ENCODE data around the gene DEDD.
A peak's percentile ranks its signal among the peaks of the same experiment; 100 is the strongest.
"Not testable (repeated sequence)": the region's sequence is repeated elsewhere in the genome, so short reads cannot be mapped to it uniquely, and the experiment has no call there.

DEDD gene

GRCh38 chr1:161121042-161121650 lies 11.3 kb downstream of the DEDD start:
- no peak for DNase-seq (ENCODE audit: low spot score in 2 of 2)
- Mint-ChIP-seq H3K36me3 (peaks cover 84% of the 10 kb centered on the region), H3K9me3 (no peaks in the 10 kb centered on the region)

GRCh38 chr1:161119092-161119903 lies 13.2 kb downstream of the DEDD start:
- DNase-seq (ENCODE audit: low spot score in 2 of 2) (peak in 1 of 2 donors; percentile 74), ATAC-seq (peak; percentile 73)
- peak overlapping the region; percentile 96 for H3K4me3 Mint-ChIP-seq
- no peaks in the 10 kb centered on the region for H3K9me3 Mint-ChIP-seq
- peaks cover 36% of the 10 kb centered on the region for H3K4me1 Mint-ChIP-seq
- H3K36me3 Mint-ChIP-seq: peaks cover 81% of the 10 kb centered on the region
- peak overlapping the region; percentile 97 for H3K27ac Mint-ChIP-seq

More at GRCh38 chr1:161121042-161121650, 11.3 kb downstream of the DEDD start:
- no peak for ATAC-seq
- peak overlapping the region; percentile 76 for H3K27ac Mint-ChIP-seq
- peaks cover 30% of the 10 kb centered on the region for H3K4me1 Mint-ChIP-seq
- H3K4me3 Mint-ChIP-seq: no peak overlapping the region

- H3K9me3 Mint-ChIP-seq: no peaks in the 10 kb centered on the region
- peaks cover 81% of the 10 kb centered on the region for H3K36me3 Mint-ChIP-seq
- H3K4me1 Mint-ChIP-seq: peaks cover 50% of the 10 kb centered on the region
- peak within 1 kb of the TSS; percentile 96 for H3K4me3 Mint-ChIP-seq
- peak; percentile 80 for ATAC-seq
- peak; percentile 84 to 93 for DNase-seq (ENCODE audit: low spot score in 2 of 2)
- H3K27ac Mint-ChIP-seq: peak within 1 kb of the TSS; percentile 97
These were observed 14.5 kb downstream of the DEDD start, which contains the start of the genes NIT1 and PFDN2 for GRCh38 chr1:161117759-161118581. TSS of gene NIT1 (plus strand) at chr1:161118105. CDS start at chr1:161118177, 72 bp downstream. TSS of gene PFDN2 (minus strand) at chr1:161118037. CDS start at chr1:161118026, 11 bp downstream.

GRCh38 chr1:161115961-161116360 lies 16.5 kb downstream of the DEDD start:
- Mint-ChIP-seq H3K4me3 (peak overlapping the region; percentile 96), H3K36me3 (peaks cover 71% of the 10 kb centered on the region), H3K27ac (peak overlapping the region; percentile 73), H3K4me1 (peaks cover 57% of the 10 kb centered on the region)
- ATAC-seq; DNase-seq (ENCODE audit: low spot score in 2 of 2); H3K9me3 Mint-ChIP-seq: not testable (repeated sequence)

- Mint-ChIP-seq H3K4me1 (peaks cover 54% of the 10 kb centered on the region), H3K4me3 (peak overlapping the region; percentile 96), H3K27ac (peak overlapping the region; percentile 73), H3K36me3 (peaks cover 70% of the 10 kb centered on the region), H3K9me3 (no peaks in the 10 kb centered on the region)
- DNase-seq (ENCODE audit: low spot score in 2 of 2) (no peak), ATAC-seq (peak; percentile 83)
These were observed 17.2 kb downstream of the DEDD start for GRCh38 chr1:161115132-161115711.

GRCh38 chr1:161114556-161114955 lies 17.9 kb downstream of the DEDD start:
- Mint-ChIP-seq H3K4me3 (no peak overlapping the region), H3K4me1 (peaks cover 48% of the 10 kb centered on the region), H3K36me3 (peaks cover 70% of the 10 kb centered on the region), H3K27ac (peak overlapping the region; percentile 73), H3K9me3 (no peaks in the 10 kb centered on the region)
- no peak for ATAC-seq
- no peak for DNase-seq (ENCODE audit: low spot score in 2 of 2)

GRCh38 chr1:161113915-161114314 lies 18.6 kb downstream of the DEDD start:
- no peak for DNase-seq (ENCODE audit: low spot score in 2 of 2)
- Mint-ChIP-seq H3K4me1 (peaks cover 41% of the 10 kb centered on the region), H3K4me3 (no peak overlapping the region), H3K36me3 (peaks cover 70% of the 10 kb centered on the region), H3K9me3 (no peaks in the 10 kb centered on the region), H3K27ac (peak overlapping the region; percentile 73)
- no peak for ATAC-seq

GRCh38 chr1:161111527-161111926 lies 20.9 kb downstream of the DEDD start:
- H3K4me3 Mint-ChIP-seq: no peak overlapping the region
- ATAC-seq (no peak), DNase-seq (ENCODE audit: low spot score in 2 of 2) (no peak)
- H3K4me1 Mint-ChIP-seq: peaks cover 38% of the 10 kb centered on the region
- peaks cover 77% of the 10 kb centered on the region for H3K36me3 Mint-ChIP-seq
- H3K9me3 Mint-ChIP-seq: no peaks in the 10 kb centered on the region
- no peak overlapping the region for H3K27ac Mint-ChIP-seq

- H3K27ac Mint-ChIP-seq: no peak overlapping the region
- peaks cover 38% of the 10 kb centered on the region for H3K4me1 Mint-ChIP-seq
- peaks cover 81% of the 10 kb centered on the region for H3K36me3 Mint-ChIP-seq
- H3K9me3 Mint-ChIP-seq: no peaks in the 10 kb centered on the region
- no peak overlapping the region for H3K4me3 Mint-ChIP-seq
- DNase-seq (ENCODE audit: low spot score in 2 of 2) (no peak), ATAC-seq (no peak)
These were observed 21.4 kb downstream of the DEDD start for GRCh38 chr1:161111117-161111516.

GRCh38 chr1:161106431-161106830 lies 26.0 kb downstream of the DEDD start:
- no peak overlapping the region for H3K27ac Mint-ChIP-seq
- no peak overlapping the region for H3K4me3 Mint-ChIP-seq
- H3K4me1 Mint-ChIP-seq: peaks cover 24% of the 10 kb centered on the region
- ATAC-seq: no peak
- H3K9me3 Mint-ChIP-seq: no peaks in the 10 kb centered on the region
- H3K36me3 Mint-ChIP-seq: peaks cover 88% of the 10 kb centered on the region
- DNase-seq (ENCODE audit: low spot score in 2 of 2): no peak

GRCh38 chr1:161100556-161100955 lies 31.9 kb downstream of the DEDD start:
- no peak overlapping the region for H3K27ac Mint-ChIP-seq
- DNase-seq (ENCODE audit: low spot score in 2 of 2): no peak
- no peak overlapping the region for H3K4me3 Mint-ChIP-seq
- ATAC-seq: no peak
- H3K4me1 Mint-ChIP-seq: peaks cover 43% of the 10 kb centered on the region
- H3K36me3 Mint-ChIP-seq: peaks cover 85% of the 10 kb centered on the region
- H3K9me3 Mint-ChIP-seq: no peaks in the 10 kb centered on the region

- Mint-ChIP-seq H3K36me3 (peaks cover 73% of the 10 kb centered on the region), H3K27ac (peak overlapping the region; percentile 35), H3K4me3 (peak overlapping the region; percentile 78), H3K9me3 (no peaks in the 10 kb centered on the region), H3K4me1 (peaks cover 48% of the 10 kb centered on the region)
- no peak for DNase-seq (ENCODE audit: low spot score in 2 of 2)
- ATAC-seq: no peak
These were observed 33.2 kb downstream of the DEDD start for GRCh38 chr1:161099090-161099802.

- DNase-seq (ENCODE audit: low spot score in 2 of 2): peak; percentile 37 to 90
- peak; percentile 79 for ATAC-seq
- Mint-ChIP-seq H3K9me3 (no peaks in the 10 kb centered on the region), H3K4me3 (peak within 1 kb of the TSS; percentile 78), H3K4me1 (peaks cover 51% of the 10 kb centered on the region), H3K27ac (peak within 1 kb of the TSS; percentile 84), H3K36me3 (peaks cover 68% of the 10 kb centered on the region)
These were observed 34.0 kb downstream of the DEDD start, which contains the start of gene KLHDC9 for GRCh38 chr1:161098210-161099068. TSS of gene KLHDC9 (plus strand) at chr1:161098361. CDS start at chr1:161098536, 175 bp downstream.

Data from stimulated activated effector memory CD8-positive, alpha-beta T cell treated with anti-CD3 and anti-CD28 coated beads, Interleukin-12 subunit alpha, Interleukin-12 subunit beta, amount 100 ng/mL, for 72 hours (primary cell).